ENCODE results near the gene NTRK3. TPM values are rescaled to one million over a fixed set of nuclear protein-coding genes. Genes with fewer than 3 reads are reported as not detected.

Gene NTRK3
- total RNA-seq, 4 donors from 2014 or later: 0.09 to 2.7 (median 0.62) TPM

DNA sequence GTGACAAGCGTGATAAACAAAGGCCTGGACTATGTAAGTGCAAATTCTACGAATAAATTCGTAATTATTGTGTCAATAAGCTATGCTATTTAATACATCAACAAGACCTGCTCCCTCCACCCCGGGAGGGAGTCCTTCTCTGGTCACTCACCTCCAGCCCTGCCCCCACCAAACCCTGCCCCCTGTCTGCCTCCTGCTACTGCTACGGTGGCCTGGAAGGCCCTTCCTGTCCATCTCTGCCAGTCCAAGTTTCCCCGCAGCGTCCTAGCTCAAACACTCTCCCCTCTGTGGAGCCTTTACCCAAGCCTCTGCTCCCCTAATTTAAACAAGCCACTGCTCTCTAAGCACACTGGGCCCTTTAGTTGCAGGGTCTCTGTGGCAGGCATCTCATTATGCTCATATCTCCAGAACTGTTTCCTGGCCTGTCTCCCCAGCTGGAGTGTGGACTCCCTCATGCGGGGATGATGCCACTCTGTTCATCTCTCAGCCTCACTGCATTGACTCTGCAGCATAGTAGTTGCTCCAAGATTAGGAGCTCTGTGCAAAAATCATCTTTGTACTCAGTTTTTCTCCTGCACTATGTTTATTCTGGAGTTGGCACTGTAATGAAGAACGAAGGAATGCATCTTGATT is 241.2 kb downstream of the NTRK3 start:
- H3K4me3 ChIP-seq: no peak overlapping the region
- H3K4me1 ChIP-seq: peaks cover 0 to 21% (median 0%) of the 10 kb centered on the region in 3 donors
- no peak for DNase-seq
- no peak overlapping the region for H3K27ac ChIP-seq
- no peaks in the 10 kb centered on the region for H3K9me3 ChIP-seq
- H3K27me3 ChIP-seq: no peaks in the 10 kb centered on the region
- WGBS, 2 donors: 43 to 62% methylated on average over 9 of the region's 9 CpGs
- no peak for TF ChIP-seq POLR2A (IDR thresholded peaks at IDR 0.05)
- TF ChIP-seq, protein P1, sequence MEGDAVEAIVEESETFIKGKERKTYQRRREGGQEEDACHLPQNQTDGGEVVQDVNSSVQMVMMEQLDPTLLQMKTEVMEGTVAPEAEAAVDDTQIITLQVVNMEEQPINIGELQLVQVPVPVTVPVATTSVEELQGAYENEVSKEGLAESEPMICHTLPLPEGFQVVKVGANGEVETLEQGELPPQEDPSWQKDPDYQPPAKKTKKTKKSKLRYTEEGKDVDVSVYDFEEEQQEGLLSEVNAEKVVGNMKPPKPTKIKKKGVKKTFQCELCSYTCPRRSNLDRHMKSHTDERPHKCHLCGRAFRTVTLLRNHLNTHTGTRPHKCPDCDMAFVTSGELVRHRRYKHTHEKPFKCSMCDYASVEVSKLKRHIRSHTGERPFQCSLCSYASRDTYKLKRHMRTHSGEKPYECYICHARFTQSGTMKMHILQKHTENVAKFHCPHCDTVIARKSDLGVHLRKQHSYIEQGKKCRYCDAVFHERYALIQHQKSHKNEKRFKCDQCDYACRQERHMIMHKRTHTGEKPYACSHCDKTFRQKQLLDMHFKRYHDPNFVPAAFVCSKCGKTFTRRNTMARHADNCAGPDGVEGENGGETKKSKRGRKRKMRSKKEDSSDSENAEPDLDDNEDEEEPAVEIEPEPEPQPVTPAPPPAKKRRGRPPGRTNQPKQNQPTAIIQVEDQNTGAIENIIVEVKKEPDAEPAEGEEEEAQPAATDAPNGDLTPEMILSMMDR (IDR thresholded peaks at IDR 0.05): no peak
- no peaks in the 10 kb centered on the region for H3K36me3 ChIP-seq
- intact Hi-C loops (cut with DNase I): no loop called here

DNA sequence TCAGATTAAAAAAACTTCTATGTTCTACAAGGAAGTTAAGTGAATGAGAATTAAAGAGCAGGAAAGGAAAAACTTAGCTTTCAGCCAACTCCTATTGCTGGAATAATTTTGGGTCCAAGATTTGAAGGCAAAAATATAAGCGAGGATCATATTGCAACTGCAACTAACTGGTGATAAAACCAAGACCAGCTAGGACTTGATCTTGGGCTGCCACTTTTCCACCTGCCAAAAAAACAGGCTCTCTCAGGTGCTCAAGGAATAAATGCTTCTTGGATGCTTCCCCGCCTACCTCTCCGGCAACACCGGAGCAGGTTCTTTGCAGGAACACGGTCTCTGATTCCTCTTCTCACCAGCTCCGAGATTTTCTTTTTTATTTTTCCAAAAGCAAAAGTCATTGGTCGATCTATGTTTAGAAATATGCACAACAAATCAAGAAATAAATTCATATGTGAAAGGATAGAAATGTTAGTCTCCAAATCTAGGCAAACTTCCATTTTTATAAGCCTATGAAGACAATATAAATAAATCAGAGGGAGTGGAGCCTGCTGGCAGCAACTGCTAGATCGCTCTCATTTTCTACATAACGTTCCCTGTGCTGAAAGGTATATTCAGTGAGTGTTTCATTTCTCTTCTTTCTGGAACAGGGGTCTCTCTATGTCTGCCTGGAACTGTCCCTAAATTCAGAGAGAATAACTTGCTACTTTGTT is 241.9 kb downstream of the NTRK3 start:
- intact Hi-C loops (cut with DNase I): no loop called here
- DNase-seq: no peak
- H3K4me1 ChIP-seq: peaks cover 0 to 21% (median 0%) of the 10 kb centered on the region in 3 donors
- no peaks in the 10 kb centered on the region for H3K36me3 ChIP-seq
- H3K27me3 ChIP-seq: no peaks in the 10 kb centered on the region
- no peaks in the 10 kb centered on the region for H3K9me3 ChIP-seq
- TF ChIP-seq, protein P1 (IDR thresholded peaks at IDR 0.05): no peak
- no peak for TF ChIP-seq POLR2A (IDR thresholded peaks at IDR 0.05)
- H3K27ac ChIP-seq: no peak overlapping the region
- WGBS, 2 donors: 33 to 45% methylated on average over 9 of the region's 9 CpGs
- H3K4me3 ChIP-seq: no peak overlapping the region

DNA sequence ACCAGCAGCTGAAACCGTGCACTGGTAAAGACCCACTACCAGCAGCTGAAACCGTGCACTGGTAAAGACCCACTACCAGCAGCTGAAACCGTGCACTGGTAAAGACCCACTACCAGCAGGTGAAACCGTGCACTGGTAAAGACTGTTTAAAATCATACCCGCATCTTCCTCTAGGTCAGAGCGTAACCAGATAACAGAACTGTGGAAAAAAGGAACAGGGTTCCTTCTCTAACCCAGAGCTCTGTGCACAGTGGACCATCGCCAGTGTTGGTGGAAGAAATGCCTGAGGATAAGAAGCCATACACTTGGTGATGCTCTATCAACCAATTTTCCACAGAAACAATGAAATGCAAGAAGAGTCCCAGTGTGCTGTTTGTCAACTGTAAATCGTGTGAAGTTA is 243.4 kb downstream of the NTRK3 start:
- no peaks in the 10 kb centered on the region for H3K36me3 ChIP-seq
- peaks cover 0 to 21% (median 0%) of the 10 kb centered on the region in 3 donors for H3K4me1 ChIP-seq
- H3K9me3 ChIP-seq: no peaks in the 10 kb centered on the region
- H3K4me3 ChIP-seq: no peak overlapping the region
- H3K27ac ChIP-seq: no peak overlapping the region
- no peak for TF ChIP-seq POLR2A (IDR thresholded peaks at IDR 0.05)
- TF ChIP-seq, protein P1 (IDR thresholded peaks at IDR 0.05): no peak
- no peak for DNase-seq
- intact Hi-C loops (cut with DNase I): no loop called here
- H3K27me3 ChIP-seq: no peaks in the 10 kb centered on the region
- WGBS, 2 donors: 82 to 95% methylated on average over 5 to 8 of the region's 8 CpGs

DNA sequence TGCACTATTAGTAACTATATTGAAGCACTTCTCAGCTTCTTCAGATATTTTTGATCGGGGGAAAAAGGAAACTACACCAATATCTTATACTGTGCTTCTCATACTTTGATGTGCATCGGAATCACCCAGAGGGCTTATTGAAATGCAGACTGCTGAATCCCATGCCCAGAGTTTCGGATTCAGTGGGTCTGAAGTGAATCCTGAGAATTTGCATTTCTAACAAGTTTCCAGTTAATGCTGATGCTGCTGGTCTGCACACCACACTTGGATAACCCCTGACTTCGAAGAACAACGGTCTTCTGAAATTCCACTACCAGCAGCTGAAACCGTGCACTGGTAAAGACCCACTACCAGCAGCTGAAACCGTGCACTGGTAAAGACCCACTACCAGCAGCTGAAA is 243.9 kb downstream of the NTRK3 start:
- 78 to 82% methylated on average over 4 to 7 of the region's 7 CpGs for whole genome bisulfite sequencing, 2 donors
- Histone ChIP-seq H3K36me3 (no peaks in the 10 kb centered on the region), H3K27me3 (no peaks in the 10 kb centered on the region), H3K9me3 (no peaks in the 10 kb centered on the region), H3K4me3 (no peak overlapping the region), H3K4me1 (peaks cover 0 to 21% (median 0%) of the 10 kb centered on the region in 3 donors), H3K27ac (no peak overlapping the region)
- DNase-seq: no peak
- no peak for TF ChIP-seq POLR2A (IDR thresholded peaks at IDR 0.05)
- TF ChIP-seq, protein P1 (IDR thresholded peaks at IDR 0.05): no peak
- intact Hi-C loops (cut with DNase I): no loop called here

DNA sequence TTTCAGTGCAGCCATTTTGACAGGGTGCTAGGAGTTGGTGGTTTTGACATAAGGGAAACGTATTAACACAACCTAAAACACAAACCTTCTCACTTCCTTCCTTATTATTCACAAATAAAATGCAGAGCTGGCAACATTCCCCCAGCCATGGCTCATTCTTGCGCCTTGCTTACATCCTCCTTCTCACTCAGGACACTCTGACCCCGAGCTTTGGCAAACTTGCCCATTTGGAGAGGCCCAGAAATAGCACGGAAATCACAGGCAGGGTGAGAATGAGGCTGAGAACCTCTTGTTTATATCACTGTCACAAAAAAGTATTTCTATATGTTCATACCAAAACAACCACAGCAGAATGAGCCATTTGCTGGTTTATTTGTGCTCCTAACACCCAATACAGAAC is 244.3 kb downstream of the NTRK3 start:
- no peak for TF ChIP-seq POLR2A (IDR thresholded peaks at IDR 0.05)
- TF ChIP-seq, protein P1 (IDR thresholded peaks at IDR 0.05): no peak
- no peaks in the 10 kb centered on the region for H3K9me3 ChIP-seq
- no peak overlapping the region for H3K27ac ChIP-seq
- intact Hi-C loops (cut with DNase I): no loop called here
- DNase-seq: no peak
- peaks cover 0 to 21% (median 0%) of the 10 kb centered on the region in 3 donors for H3K4me1 ChIP-seq
- H3K36me3 ChIP-seq: no peaks in the 10 kb centered on the region
- H3K4me3 ChIP-seq: no peak overlapping the region
- WGBS, 2 donors: 54 to 58% methylated on average over 4 of the region's 4 CpGs
- H3K27me3 ChIP-seq: no peaks in the 10 kb centered on the region
